ENCODE data around the gene SKOR2.
"Not testable (repeated sequence)": the region's sequence is repeated elsewhere in the genome, so short reads cannot be mapped to it uniquely, and the experiment has no call there.

Gene SKOR2

GRCh38 chr18:47191961-47192360, 59.5 kb downstream of the SKOR2 start:
- no peak for DNase-seq (ENCODE audit: low read depth)

- DNase-seq (ENCODE audit: low read depth) = no peak
These were observed 63.7 kb downstream of the SKOR2 start for GRCh38 chr18:47187721-47188120.

- DNase-seq (ENCODE audit: low read depth) = no peak
These were observed 66.9 kb downstream of the SKOR2 start for GRCh38 chr18:47184419-47185050.

- DNase-seq (ENCODE audit: low read depth) = not testable (repeated sequence)
These were observed 69.3 kb downstream of the SKOR2 start for GRCh38 chr18:47182156-47182555.

GRCh38 chr18:47180765-47181164, 70.7 kb downstream of the SKOR2 start:
- no peak for DNase-seq (ENCODE audit: low read depth)

GRCh38 chr18:47179520-47179919, 71.9 kb downstream of the SKOR2 start:
- no peak for DNase-seq (ENCODE audit: low read depth)

- DNase-seq (ENCODE audit: low read depth) = peak; percentile 65
These were observed 75.4 kb downstream of the SKOR2 start, which contains the start of gene IER3IP1 for GRCh38 chr18:47175898-47176575. TSS of gene IER3IP1 (minus strand) at chr18:47176364. CDS start at chr18:47176277, 87 bp downstream.

- DNase-seq (ENCODE audit: low read depth) = no peak
These were observed 76.1 kb downstream of the SKOR2 start for GRCh38 chr18:47175283-47175897.

- DNase-seq (ENCODE audit: low read depth) = no peak
These were observed 76.8 kb downstream of the SKOR2 start for GRCh38 chr18:47174545-47175116.

GRCh38 chr18:47172476-47172875, 79.0 kb downstream of the SKOR2 start:
- no peak for DNase-seq (ENCODE audit: low read depth)

GRCh38 chr18:47168913-47169312, 82.5 kb downstream of the SKOR2 start:
- no peak for DNase-seq (ENCODE audit: low read depth)

- DNase-seq (ENCODE audit: low read depth) = no peak
These were observed 83.0 kb downstream of the SKOR2 start for GRCh38 chr18:47168509-47168908.

- DNase-seq (ENCODE audit: low read depth) = no peak
These were observed 85.2 kb downstream of the SKOR2 start for GRCh38 chr18:47166294-47166693.

- DNase-seq (ENCODE audit: low read depth) = no peak
These were observed 88.2 kb downstream of the SKOR2 start for GRCh38 chr18:47163241-47163640.

- DNase-seq (ENCODE audit: low read depth) = no peak
These were observed 91.2 kb downstream of the SKOR2 start for GRCh38 chr18:47160256-47160655.

- peak; percentile 41 for DNase-seq (ENCODE audit: low read depth)
These were observed 93.1 kb downstream of the SKOR2 start for GRCh38 chr18:47158404-47158803.

Measured in HS-27A (cell line).